OCI-LY3 (cell line): ENCODE measurements around the gene MAPKBP1.

Experiments
- H2AFZ ChIP-seq: fragments of 200-600, 300-600 bp; shearing (Covaris generic); 2 replicates; pipeline ENCODE4 v1.6.0; 2014; ENCODE audit warnings: antibody characterized with exemption, low read depth, low read length
- H3K27ac ChIP-seq: fragments of 200-600, 300-600 bp; sonication (generic); 2 replicates; pipeline ENCODE4 v1.5.1; 2014; ENCODE audit warnings: mild to moderate bottlenecking, low read length, moderate library complexity, mixed read lengths
- H3K27me3 ChIP-seq: fragments of 200-600, 300-600 bp; sonication (generic); 2 replicates; pipeline ENCODE4 v1.6.1; 2014; ENCODE audit warnings: low read depth, low read length, mixed read lengths
- H3K36me3 ChIP-seq: fragments of 200-600, 300-600 bp; sonication (generic); replicated peaks from 2 replicates; pipeline ENCODE3; 2014; ENCODE audit warnings: low read depth, low read length, mixed read lengths
- H3K4me1 ChIP-seq: fragments of 300-600, 200-600 bp; sonication (generic); 2 replicates; pipeline ENCODE4 v1.6.1; 2014; ENCODE audit warnings: low read length, mixed read lengths
- H3K4me2 ChIP-seq: fragments of 200-600, 300-600 bp; sonication (generic); 2 replicates; pipeline ENCODE4 v1.6.1; 2014; ENCODE audit warnings: low read length, mixed read lengths
- H3K4me3 ChIP-seq: fragments of 300-600, 200-600 bp; sonication (generic); 2 replicates; pipeline ENCODE4 v1.5.1; 2014; ENCODE audit warnings: antibody characterized with exemption, mild to moderate bottlenecking, low read length, moderate library complexity
- H3K79me2 ChIP-seq: fragments of 300-600, 200-600 bp; shearing (Covaris generic); 2 replicates; pipeline ENCODE4 v1.6.1; 2014; ENCODE audit warnings: mild to moderate bottlenecking, low read length, mixed read lengths
- H3K9ac ChIP-seq: fragments of 300-600, 200-600 bp; shearing (Covaris generic); 2 replicates; pipeline ENCODE4 v1.6.0; 2014; ENCODE audit warnings: mild to moderate bottlenecking, low read length, moderate library complexity
- H3K9me3 ChIP-seq: fragments of 200-600, 300-600 bp; shearing (Covaris generic); 2 replicates; pipeline ENCODE4 v1.6.1; 2014; ENCODE audit warnings: low read length, mixed read lengths; ENCODE audit not compliant: insufficient read depth
- H4K20me1 ChIP-seq: fragments of 200-600, 300-600 bp; sonication (generic); 2 replicates; pipeline ENCODE4 v1.6.1; 2016; ENCODE audit warnings: low read length, mixed read lengths; ENCODE audit not compliant: insufficient read depth
- CTCF ChIP-seq: fragments of 200-600, 300-600 bp; sonication (generic); IDR thresholded peaks from 2 replicates; pipeline ENCODE4 v1.5.1; 2014; ENCODE audit warnings: antibody characterized with exemption, low read length, low read depth
- EZH2phosphoT487 ChIP-seq: fragments of 200-600 bp; shearing (Covaris generic); IDR thresholded peaks from 2 replicates; pipeline ENCODE4 v1.6.1; 2018; ENCODE audit warnings: antibody characterized with exemption, mixed run types, low read depth

The MAPKBP1 gene

GRCh38 chr15:41825572-41826535 is 51.6 kb downstream of the MAPKBP1 start:
- Histone ChIP-seq H2AFZ (no peak overlapping the region), H3K36me3 (no peaks in the 10 kb centered on the region), H4K20me1 (no peaks in the 10 kb centered on the region), H3K9ac (no peak overlapping the region), H3K27me3 (no peaks in the 10 kb centered on the region), H3K4me3 (no peak overlapping the region), H3K4me2 (no peak overlapping the region), H3K79me2 (no peaks in the 10 kb centered on the region), H3K27ac (no peak overlapping the region), H3K4me1 (peaks cover 5% of the 10 kb centered on the region; the same call in 1 of the 2 replicates), H3K9me3 (no peaks in the 10 kb centered on the region)
- TF ChIP-seq EZH2phosphoT487 (no peak), CTCF (no peak)

- Histone ChIP-seq H2AFZ (no peak overlapping the region; the same call in 1 of the 2 replicates), H4K20me1 (no peaks in the 10 kb centered on the region), H3K9ac (peak overlapping the region; percentile 28; the same call in 1 of the 2 replicates), H3K9me3 (no peaks in the 10 kb centered on the region), H3K27me3 (no peaks in the 10 kb centered on the region), H3K4me3 (peak overlapping the region; percentile 77), H3K27ac (no peak overlapping the region), H3K36me3 (no peaks in the 10 kb centered on the region), H3K4me2 (peak overlapping the region; percentile 85), H3K4me1 (peaks cover 5% of the 10 kb centered on the region; the same call in 1 of the 2 replicates), H3K79me2 (no peaks in the 10 kb centered on the region)
- TF ChIP-seq EZH2phosphoT487 (no peak), CTCF (no peak)
These were observed 53.1 kb downstream of the MAPKBP1 start for GRCh38 chr15:41827290-41827879.

GRCh38 chr15:41827880-41828806 is 53.9 kb downstream of the MAPKBP1 start, which contains the start of gene JMJD7:
TSS of gene JMJD7 (plus strand) at chr15:41828092. CDS start at chr15:41828125, 33 bp downstream.
- Histone ChIP-seq H3K9me3 (no peaks in the 10 kb centered on the region), H3K27ac (no peak within 1 kb of the TSS), H3K79me2 (no peaks in the 10 kb centered on the region), H3K27me3 (no peaks in the 10 kb centered on the region), H3K4me3 (peak within 1 kb of the TSS; percentile 77), H3K36me3 (no peaks in the 10 kb centered on the region), H3K9ac (peak within 1 kb of the TSS; percentile 58), H3K4me2 (peak within 1 kb of the TSS; percentile 85), H2AFZ (peak within 1 kb of the TSS; percentile 39; the same call in 1 of the 2 replicates), H3K4me1 (peaks cover 5% of the 10 kb centered on the region; the same call in 1 of the 2 replicates), H4K20me1 (no peaks in the 10 kb centered on the region)
- TF ChIP-seq EZH2phosphoT487, result no peak
- TF ChIP-seq CTCF, result no peak
